ENCODE results near the gene JPH2. TPM values are rescaled to one million over a fixed set of nuclear protein-coding genes. Genes with fewer than 3 reads are reported as not detected.

JPH2 gene
- total and polyA plus RNA-seq, 2 of the 4 experiments (the other 2 are of a cell fraction), result 0.44 to 0.54 TPM

DNA sequence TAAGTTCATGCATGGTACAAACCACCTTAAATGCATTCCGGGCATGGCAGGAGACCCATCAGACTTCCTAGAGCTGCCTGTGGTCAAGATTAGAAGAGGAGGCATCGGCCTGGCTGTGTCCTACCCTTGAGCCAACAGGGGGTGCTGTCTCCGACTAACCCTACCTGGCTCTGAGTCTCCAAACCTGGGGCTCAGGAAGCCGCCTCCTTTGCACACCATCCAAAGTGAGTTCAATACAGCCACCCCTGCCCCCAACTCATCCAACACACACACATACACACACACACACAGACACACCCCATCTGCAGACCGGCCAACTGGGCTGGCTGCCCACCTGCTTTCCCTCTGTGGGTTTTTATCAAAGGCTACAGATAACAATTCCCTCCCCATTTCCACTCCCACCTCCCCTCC is 77.0 kb downstream of the JPH2 start:
- Histone ChIP-seq H3K4ac (ENCODE audit: low read depth, low read length) (no peak overlapping the region), H4K5ac (ENCODE audit: low read depth, low read length) (no peak overlapping the region), H3K18ac (ENCODE audit: low read depth, low read length) (no peak overlapping the region), H3K14ac (replicated peaks; ENCODE audit: low read depth, low read length) (no peak overlapping the region), H2BK15ac (ENCODE audit: low read depth, low read length) (no peak overlapping the region), H3K9me1 (ENCODE audit: insufficient read depth, low read length) (no peaks in the 10 kb centered on the region; the same call in 1 of the 2 replicates), H3K23ac (ENCODE audit: low read depth, low read length) (no peak overlapping the region), H3K79me1 (ENCODE audit: low read depth in 1 of 2, low read length in 2 of 2) (no peaks in the 10 kb centered on the region), H4K91ac (ENCODE audit: insufficient read depth, low read depth, low read length) (no peak overlapping the region), H3K56ac (ENCODE audit: extremely low read depth, insufficient read depth, low read length) (no peak overlapping the region), H2BK5ac (ENCODE audit: low read depth, low read length, poor library complexity, severe bottlenecking) (no peak overlapping the region), H2AK5ac (ENCODE audit: low read depth, low read length) (no peak overlapping the region), H2BK20ac (ENCODE audit: low read depth, low read length) (no peak overlapping the region), H4K8ac (ENCODE audit: low read depth in 2 of 2, low read length in 2 of 2) (no peak overlapping the region), H3K27ac (ENCODE audit: insufficient read depth, low read length) (no peak overlapping the region), H3K4me3 (ENCODE audit: insufficient read depth, low read depth, low read length) (no peak overlapping the region), H2AFZ (replicated peaks; ENCODE audit: low read length, poor library complexity) (no peak overlapping the region), H2AK9ac (replicated peaks; ENCODE audit: low read depth, low read length, poor library complexity) (no peak overlapping the region), H3K27me3 (ENCODE audit: control insufficient read depth, insufficient read depth, low read length) (peaks cover 15% of the 10 kb centered on the region), H3K9ac (ENCODE audit: low read depth, low read length) (no peak overlapping the region), H3K4me2 (ENCODE audit: low read depth, low read length) (no peak overlapping the region), H3K36me3 (ENCODE audit: control insufficient read depth, insufficient read depth, low read length) (no peaks in the 10 kb centered on the region), H3K9me3 (ENCODE audit: control insufficient read depth, insufficient read depth, low read length) (peaks cover 4% of the 10 kb centered on the region), H3K4me1 (ENCODE audit: control insufficient read depth, insufficient read depth, low read length) (peaks cover 3% of the 10 kb centered on the region; the same call in 1 of the 2 replicates), H2BK120ac (ENCODE audit: low read depth, low read length) (no peak overlapping the region), H4K20me1 (ENCODE audit: insufficient read depth, low read length) (no peaks in the 10 kb centered on the region)
- ChIA-PET POLR2A (ENCODE audit: unreplicated experiment) (no interaction called here), CTCF (no interaction called here)
- ATAC-seq (ENCODE audit: low read depth) (no peak), DNase-seq (no peak)
- intact Hi-C loops (cut with micrococcal nuclease), result no loop called here
- dilution Hi-C loops (cut with HindIII; ENCODE audit: low sequenced_read_pairs, unreplicated experiment), result no loop called here
- BruUV-seq (replicated peaks), result no TSS peak
- WGBS, 2 experiments (ENCODE audit: extremely low coverage in 2 of 2, insufficient read length in 1 of 2), result 53% methylated on average over 3 of the region's 5 CpGs; no CpG with 5 or more reads in 1 of the 2 experiments
- TF ChIP-seq CTCF (conservative IDR thresholded peaks at IDR 0.05; ENCODE audit: low read depth, low read length) (0 out of 2 replicates have a peak, but pooled peaks have one; percentile 7), CHD1 (IDR thresholded peaks at IDR 0.05; ENCODE audit: low read depth, low read length) (no peak)
- in situ Hi-C loops (cut with MboI; ENCODE audit: low sequenced_read_pairs), result no loop called here
